ENCODE data around the gene EEFSEC.

EEFSEC gene

GRCh38 chr3:128455786-128456748, 302.8 kb downstream of the EEFSEC start:
- H3K9ac ChIP-seq (ENCODE audit: low read length) = no peak overlapping the region

GRCh38 chr3:128456776-128457715, 303.8 kb downstream of the EEFSEC start:
- no peak for TF ChIP-seq CTCF (IDR thresholded peaks at IDR 0.05; ENCODE audit: low read depth, low read length)
- H2AFZ ChIP-seq (ENCODE audit: low read depth, low read length) = no peak overlapping the region
- H3K4me1 ChIP-seq (ENCODE audit: low read length) = no peaks in the 10 kb centered on the region
- H3K36me3 ChIP-seq (replicated peaks; ENCODE audit: low read depth, low read length) = no peaks in the 10 kb centered on the region
- no peaks in the 10 kb centered on the region for H3K79me2 ChIP-seq (ENCODE audit: low read length)
- no peaks in the 10 kb centered on the region for H4K20me1 ChIP-seq (ENCODE audit: insufficient read depth, low read length)
- H3K4me2 ChIP-seq (ENCODE audit: low read length) = no peak overlapping the region
- H3K27me3 ChIP-seq (ENCODE audit: low read depth, low read length) = peaks cover 22% of the 10 kb centered on the region
- no peak overlapping the region for H3K27ac ChIP-seq (ENCODE audit: low read length)
- no peak overlapping the region for H3K9ac ChIP-seq (ENCODE audit: low read length)
- H3K9me3 ChIP-seq (ENCODE audit: insufficient read depth, low read length) = no peaks in the 10 kb centered on the region
- H3K4me3 ChIP-seq (ENCODE audit: low read length) = no peak overlapping the region

More at GRCh38 chr3:128455786-128456748, 302.8 kb downstream of the EEFSEC start:
- Histone ChIP-seq H4K20me1 (ENCODE audit: insufficient read depth, low read length) (no peaks in the 10 kb centered on the region), H3K27me3 (ENCODE audit: low read depth, low read length) (peaks cover 22% of the 10 kb centered on the region), H2AFZ (ENCODE audit: low read depth, low read length) (no peak overlapping the region), H3K27ac (ENCODE audit: low read length) (no peak overlapping the region), H3K4me2 (ENCODE audit: low read length) (no peak overlapping the region), H3K4me1 (ENCODE audit: low read length) (no peaks in the 10 kb centered on the region), H3K9me3 (ENCODE audit: insufficient read depth, low read length) (no peaks in the 10 kb centered on the region), H3K36me3 (replicated peaks; ENCODE audit: low read depth, low read length) (no peaks in the 10 kb centered on the region), H3K4me3 (ENCODE audit: low read length) (no peak overlapping the region), H3K79me2 (ENCODE audit: low read length) (no peaks in the 10 kb centered on the region)
- TF ChIP-seq EZH2phosphoT487 (IDR thresholded peaks at IDR 0.05; ENCODE audit: low read depth) (no peak), CTCF (IDR thresholded peaks at IDR 0.05; ENCODE audit: low read depth, low read length) (no peak)

GRCh38 chr3:128457937-128458336, 304.7 kb downstream of the EEFSEC start:
- Histone ChIP-seq H3K9ac (ENCODE audit: low read length) (no peak overlapping the region), H3K27me3 (ENCODE audit: low read depth, low read length) (peaks cover 22% of the 10 kb centered on the region), H4K20me1 (ENCODE audit: insufficient read depth, low read length) (no peaks in the 10 kb centered on the region), H3K4me1 (ENCODE audit: low read length) (no peaks in the 10 kb centered on the region), H3K9me3 (ENCODE audit: insufficient read depth, low read length) (no peaks in the 10 kb centered on the region), H3K36me3 (replicated peaks; ENCODE audit: low read depth, low read length) (no peaks in the 10 kb centered on the region), H3K4me2 (ENCODE audit: low read length) (no peak overlapping the region), H3K4me3 (ENCODE audit: low read length) (no peak overlapping the region), H2AFZ (ENCODE audit: low read depth, low read length) (no peak overlapping the region), H3K27ac (ENCODE audit: low read length) (no peak overlapping the region), H3K79me2 (ENCODE audit: low read length) (no peaks in the 10 kb centered on the region)
- TF ChIP-seq CTCF (IDR thresholded peaks at IDR 0.05; ENCODE audit: low read depth, low read length) (no peak), EZH2phosphoT487 (IDR thresholded peaks at IDR 0.05; ENCODE audit: low read depth) (no peak)

Measured in OCI-LY3 (cell line).